GM23338 (cell line): ENCODE measurements around the gene FMO3. TPM values are rescaled to one million over a fixed set of nuclear protein-coding genes. Genes with fewer than 3 reads are reported as not detected.

Experiments used
- ATAC-seq: fragments of 200-7000 bp; cut with Tn5 transposase; 3 replicates; pipeline ENCODE4 v1.9.1; 2020
- DNase-seq: peaks from one replicate; pipeline ENCODE4 v3.0.0-alpha.2; 2015; ENCODE audit warnings: low spot score
- H2AFZ ChIP-seq: fragments of 200-600 bp; sonication (generic); 2 replicates; pipeline ENCODE4 v1.8.0; 2016; ENCODE audit warnings: antibody characterized with exemption, mild to moderate bottlenecking, moderate library complexity
- H3F3A ChIP-seq: fragments of 200-600 bp; sonication (generic); replicated peaks from 2 replicates; pipeline ENCODE4 v1.8.0; 2017; ENCODE audit warnings: antibody characterized with exemption, mixed run types, low read depth
- H3K27ac ChIP-seq: fragments of 200-600 bp; sonication (generic); 2 replicates; pipeline ENCODE4 v1.6.1; 2016; ENCODE audit warnings: low read depth
- H3K27me3 ChIP-seq: fragments of 200-600 bp; sonication (generic); 2 replicates; pipeline ENCODE4 v1.8.0; 2016; ENCODE audit warnings: mild to moderate bottlenecking, mixed run types, moderate library complexity; ENCODE audit not compliant: insufficient read depth
- H3K36me3 ChIP-seq: fragments of 200-600 bp; sonication (generic); 2 replicates; pipeline ENCODE4 v1.8.0; 2016; ENCODE audit warnings: mild to moderate bottlenecking; ENCODE audit not compliant: insufficient read depth
- H3K4me1 ChIP-seq: fragments of 200-600 bp; sonication (generic); 2 replicates; pipeline ENCODE4 v1.8.0; 2016; ENCODE audit warnings: mild to moderate bottlenecking, moderate library complexity; ENCODE audit not compliant: insufficient read depth
- H3K4me2 ChIP-seq: fragments of 200-600 bp; sonication (generic); 2 replicates; pipeline ENCODE4 v1.7.1; 2017; ENCODE audit warnings: mixed run types
- H3K4me3 ChIP-seq: fragments of 200-600 bp; sonication (generic); 2 replicates; pipeline ENCODE4 v1.6.1; 2016; ENCODE audit warnings: mixed run types
- H3K79me2 ChIP-seq: fragments of 200-600 bp; sonication (generic); replicated peaks from 2 replicates; pipeline ENCODE4 v1.8.0; 2017; ENCODE audit warnings: mild to moderate bottlenecking; ENCODE audit not compliant: insufficient read depth
- H3K9me2 ChIP-seq: fragments of 200-600 bp; sonication (generic); 2 replicates; pipeline ENCODE4 v1.8.0; 2017; ENCODE audit not compliant: insufficient read depth
- H4K20me1 ChIP-seq: fragments of 200-600 bp; sonication (generic); replicated peaks from 2 replicates; pipeline ENCODE4 v1.8.0; 2017; ENCODE audit warnings: mild to moderate bottlenecking; ENCODE audit not compliant: insufficient read depth
- H3K27ac Mint-ChIP-seq: 2 replicates; pipeline ENCODE4 v1.8.0; 2020; ENCODE audit warnings: inconsistent platforms, mild to moderate bottlenecking, moderate library complexity, mixed read lengths
- H3K27me3 Mint-ChIP-seq: 3 replicates; pipeline ENCODE4 v1.8.0; 2022; ENCODE audit warnings: low read depth, mild to moderate bottlenecking, moderate library complexity, mixed read lengths, inconsistent platforms; ENCODE audit not compliant: insufficient read depth, poor library complexity
- H3K36me3 Mint-ChIP-seq: 3 replicates; pipeline ENCODE4 v1.8.0; 2021; ENCODE audit warnings: low read depth, mild to moderate bottlenecking, inconsistent platforms, moderate library complexity, mixed read lengths
- H3K4me1 Mint-ChIP-seq: 3 replicates; pipeline ENCODE4 v1.8.0; 2020; ENCODE audit warnings: mild to moderate bottlenecking, inconsistent platforms, mixed read lengths
- H3K4me3 Mint-ChIP-seq: 3 replicates; pipeline ENCODE4 v1.8.0; 2021; ENCODE audit warnings: moderate library complexity, mild to moderate bottlenecking, inconsistent platforms, mixed read lengths
- H3K9me3 Mint-ChIP-seq: 3 replicates; pipeline ENCODE4 v1.8.0; 2020; ENCODE audit warnings: moderate library complexity, mild to moderate bottlenecking, inconsistent platforms, mixed read lengths
- CREB1 ChIP-seq: fragments of 250-450 bp; sonication (Bioruptor Pico); IDR thresholded peaks from 2 replicates; pipeline ENCODE4 v1.5.0; 2020; ENCODE audit warnings: low read depth, mild to moderate bottlenecking, moderate library complexity
- EZH2 ChIP-seq: fragments of 200-600 bp; sonication (generic); IDR thresholded peaks from one replicate; pipeline ENCODE4 v1.8.0; 2017; ENCODE audit warnings: antibody characterized with exemption, mild to moderate bottlenecking, low read depth; ENCODE audit not compliant: unreplicated experiment
- EZH2phosphoT487 ChIP-seq: fragments of 200-600 bp; sonication (generic); IDR thresholded peaks from one replicate; pipeline ENCODE4 v1.8.1; 2018; ENCODE audit warnings: antibody characterized with exemption; ENCODE audit not compliant: unreplicated experiment
- JUNB ChIP-seq: IDR thresholded peaks from one replicate; pipeline ENCODE4 v1.6.1; 2016; ENCODE audit warnings: antibody characterized with exemption; ENCODE audit not compliant: unreplicated experiment
- NANOG ChIP-seq: IDR thresholded peaks from 2 replicates; pipeline ENCODE4 v1.6.1; 2016; ENCODE audit warnings: antibody characterized with exemption, borderline replicate concordance
- POLR2AphosphoS5 ChIP-seq: IDR thresholded peaks from 2 replicates; pipeline ENCODE4 v1.6.1; 2016; ENCODE audit warnings: antibody characterized with exemption, low read depth
- STAT1 ChIP-seq: IDR thresholded peaks from one replicate; pipeline ENCODE4 v1.6.1; 2016; ENCODE audit warnings: antibody characterized with exemption; ENCODE audit not compliant: unreplicated experiment
- ZNF114 ChIP-seq: fragments of 250-450 bp; sonication (Bioruptor Pico); IDR thresholded peaks from 2 replicates; pipeline ENCODE4 v1.5.0; 2020; ENCODE audit warnings: mild to moderate bottlenecking, moderate library complexity
- polyA plus RNA-seq: library from polyadenylated mRNA; unstranded; fragments of >200 nt; fragmentation: Nextera tagmentation; extraction: Ambion mirVana; gene quantifications from 2 replicates; pipeline ENCODE4 v1.2.1, GENCODE V29; 2016
- total RNA-seq: library from RNA; depleted of rRNA; stranded (reverse); fragments of >200 nt; shearing (Covaris generic); gene quantifications from 2 replicates; pipeline ENCODE4 v1.2.3, GENCODE V29; 2014
- TF ChIP-seq, protein P1 (sequence below): IDR thresholded peaks from one replicate; pipeline ENCODE4 v1.6.1; 2018; ENCODE audit warnings: antibody characterized with exemption; ENCODE audit not compliant: unreplicated experiment
- TF ChIP-seq, protein P2 (sequence below), 2 experiments: fragments of 200-600 bp in 1 of 2; sonication (generic) in 1 of 2; conservative IDR thresholded peaks; 2 replicates each; pipeline versions ENCODE4 v1.5.1 to v1.6.1; 2016 to 2017; ENCODE audit warnings: antibody characterized with exemption in 2 of 2, low read depth in 2 of 2, mild to moderate bottlenecking in 2 of 2, moderate library complexity in 1 of 2
- TF ChIP-seq, protein P3 (sequence below): fragments of 250-450 bp; sonication (Bioruptor Pico); IDR thresholded peaks from 2 replicates; pipeline ENCODE4 v1.5.0; 2020; ENCODE audit warnings: mild to moderate bottlenecking, moderate library complexity

The FMO3 gene
- total and polyA plus RNA-seq, 2 experiments from 2014 or later = 0.26 TPM; not detected in 1

DNA sequence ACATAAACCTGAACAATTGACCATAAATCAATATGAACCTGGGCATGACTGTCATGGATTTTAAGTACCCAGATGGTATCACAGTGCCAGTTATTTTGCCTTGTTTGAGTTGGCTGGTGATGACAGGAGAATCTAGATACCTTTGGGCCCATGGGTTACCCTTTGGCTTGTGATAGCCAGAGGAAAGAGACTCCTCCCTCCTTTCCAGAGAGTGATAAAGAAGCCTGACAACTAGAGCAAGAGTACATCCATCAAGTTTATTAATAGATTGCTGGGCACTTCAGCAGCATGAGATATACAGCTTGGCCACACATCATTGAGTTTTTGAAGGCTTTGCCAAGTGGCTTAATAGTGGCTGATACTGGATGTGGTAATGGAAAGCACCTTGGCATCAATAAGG lies 6.6 kb upstream of the FMO3 start:
- TF ChIP-seq JUNB (no peak), EZH2phosphoT487 (no peak), ZNF114 (no peak), EZH2 (no peak), STAT1 (no peak), CREB1 (no peak), NANOG (no peak), POLR2AphosphoS5 (no peak)
- TF ChIP-seq, protein P1, sequence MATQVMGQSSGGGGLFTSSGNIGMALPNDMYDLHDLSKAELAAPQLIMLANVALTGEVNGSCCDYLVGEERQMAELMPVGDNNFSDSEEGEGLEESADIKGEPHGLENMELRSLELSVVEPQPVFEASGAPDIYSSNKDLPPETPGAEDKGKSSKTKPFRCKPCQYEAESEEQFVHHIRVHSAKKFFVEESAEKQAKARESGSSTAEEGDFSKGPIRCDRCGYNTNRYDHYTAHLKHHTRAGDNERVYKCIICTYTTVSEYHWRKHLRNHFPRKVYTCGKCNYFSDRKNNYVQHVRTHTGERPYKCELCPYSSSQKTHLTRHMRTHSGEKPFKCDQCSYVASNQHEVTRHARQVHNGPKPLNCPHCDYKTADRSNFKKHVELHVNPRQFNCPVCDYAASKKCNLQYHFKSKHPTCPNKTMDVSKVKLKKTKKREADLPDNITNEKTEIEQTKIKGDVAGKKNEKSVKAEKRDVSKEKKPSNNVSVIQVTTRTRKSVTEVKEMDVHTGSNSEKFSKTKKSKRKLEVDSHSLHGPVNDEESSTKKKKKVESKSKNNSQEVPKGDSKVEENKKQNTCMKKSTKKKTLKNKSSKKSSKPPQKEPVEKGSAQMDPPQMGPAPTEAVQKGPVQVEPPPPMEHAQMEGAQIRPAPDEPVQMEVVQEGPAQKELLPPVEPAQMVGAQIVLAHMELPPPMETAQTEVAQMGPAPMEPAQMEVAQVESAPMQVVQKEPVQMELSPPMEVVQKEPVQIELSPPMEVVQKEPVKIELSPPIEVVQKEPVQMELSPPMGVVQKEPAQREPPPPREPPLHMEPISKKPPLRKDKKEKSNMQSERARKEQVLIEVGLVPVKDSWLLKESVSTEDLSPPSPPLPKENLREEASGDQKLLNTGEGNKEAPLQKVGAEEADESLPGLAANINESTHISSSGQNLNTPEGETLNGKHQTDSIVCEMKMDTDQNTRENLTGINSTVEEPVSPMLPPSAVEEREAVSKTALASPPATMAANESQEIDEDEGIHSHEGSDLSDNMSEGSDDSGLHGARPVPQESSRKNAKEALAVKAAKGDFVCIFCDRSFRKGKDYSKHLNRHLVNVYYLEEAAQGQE = no peak
- TF ChIP-seq, protein P2, sequence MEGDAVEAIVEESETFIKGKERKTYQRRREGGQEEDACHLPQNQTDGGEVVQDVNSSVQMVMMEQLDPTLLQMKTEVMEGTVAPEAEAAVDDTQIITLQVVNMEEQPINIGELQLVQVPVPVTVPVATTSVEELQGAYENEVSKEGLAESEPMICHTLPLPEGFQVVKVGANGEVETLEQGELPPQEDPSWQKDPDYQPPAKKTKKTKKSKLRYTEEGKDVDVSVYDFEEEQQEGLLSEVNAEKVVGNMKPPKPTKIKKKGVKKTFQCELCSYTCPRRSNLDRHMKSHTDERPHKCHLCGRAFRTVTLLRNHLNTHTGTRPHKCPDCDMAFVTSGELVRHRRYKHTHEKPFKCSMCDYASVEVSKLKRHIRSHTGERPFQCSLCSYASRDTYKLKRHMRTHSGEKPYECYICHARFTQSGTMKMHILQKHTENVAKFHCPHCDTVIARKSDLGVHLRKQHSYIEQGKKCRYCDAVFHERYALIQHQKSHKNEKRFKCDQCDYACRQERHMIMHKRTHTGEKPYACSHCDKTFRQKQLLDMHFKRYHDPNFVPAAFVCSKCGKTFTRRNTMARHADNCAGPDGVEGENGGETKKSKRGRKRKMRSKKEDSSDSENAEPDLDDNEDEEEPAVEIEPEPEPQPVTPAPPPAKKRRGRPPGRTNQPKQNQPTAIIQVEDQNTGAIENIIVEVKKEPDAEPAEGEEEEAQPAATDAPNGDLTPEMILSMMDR (conservative IDR thresholded peaks at IDR 0.05; ENCODE audit: low read depth in 2 of 2) = no peak
- TF ChIP-seq, protein P3, sequence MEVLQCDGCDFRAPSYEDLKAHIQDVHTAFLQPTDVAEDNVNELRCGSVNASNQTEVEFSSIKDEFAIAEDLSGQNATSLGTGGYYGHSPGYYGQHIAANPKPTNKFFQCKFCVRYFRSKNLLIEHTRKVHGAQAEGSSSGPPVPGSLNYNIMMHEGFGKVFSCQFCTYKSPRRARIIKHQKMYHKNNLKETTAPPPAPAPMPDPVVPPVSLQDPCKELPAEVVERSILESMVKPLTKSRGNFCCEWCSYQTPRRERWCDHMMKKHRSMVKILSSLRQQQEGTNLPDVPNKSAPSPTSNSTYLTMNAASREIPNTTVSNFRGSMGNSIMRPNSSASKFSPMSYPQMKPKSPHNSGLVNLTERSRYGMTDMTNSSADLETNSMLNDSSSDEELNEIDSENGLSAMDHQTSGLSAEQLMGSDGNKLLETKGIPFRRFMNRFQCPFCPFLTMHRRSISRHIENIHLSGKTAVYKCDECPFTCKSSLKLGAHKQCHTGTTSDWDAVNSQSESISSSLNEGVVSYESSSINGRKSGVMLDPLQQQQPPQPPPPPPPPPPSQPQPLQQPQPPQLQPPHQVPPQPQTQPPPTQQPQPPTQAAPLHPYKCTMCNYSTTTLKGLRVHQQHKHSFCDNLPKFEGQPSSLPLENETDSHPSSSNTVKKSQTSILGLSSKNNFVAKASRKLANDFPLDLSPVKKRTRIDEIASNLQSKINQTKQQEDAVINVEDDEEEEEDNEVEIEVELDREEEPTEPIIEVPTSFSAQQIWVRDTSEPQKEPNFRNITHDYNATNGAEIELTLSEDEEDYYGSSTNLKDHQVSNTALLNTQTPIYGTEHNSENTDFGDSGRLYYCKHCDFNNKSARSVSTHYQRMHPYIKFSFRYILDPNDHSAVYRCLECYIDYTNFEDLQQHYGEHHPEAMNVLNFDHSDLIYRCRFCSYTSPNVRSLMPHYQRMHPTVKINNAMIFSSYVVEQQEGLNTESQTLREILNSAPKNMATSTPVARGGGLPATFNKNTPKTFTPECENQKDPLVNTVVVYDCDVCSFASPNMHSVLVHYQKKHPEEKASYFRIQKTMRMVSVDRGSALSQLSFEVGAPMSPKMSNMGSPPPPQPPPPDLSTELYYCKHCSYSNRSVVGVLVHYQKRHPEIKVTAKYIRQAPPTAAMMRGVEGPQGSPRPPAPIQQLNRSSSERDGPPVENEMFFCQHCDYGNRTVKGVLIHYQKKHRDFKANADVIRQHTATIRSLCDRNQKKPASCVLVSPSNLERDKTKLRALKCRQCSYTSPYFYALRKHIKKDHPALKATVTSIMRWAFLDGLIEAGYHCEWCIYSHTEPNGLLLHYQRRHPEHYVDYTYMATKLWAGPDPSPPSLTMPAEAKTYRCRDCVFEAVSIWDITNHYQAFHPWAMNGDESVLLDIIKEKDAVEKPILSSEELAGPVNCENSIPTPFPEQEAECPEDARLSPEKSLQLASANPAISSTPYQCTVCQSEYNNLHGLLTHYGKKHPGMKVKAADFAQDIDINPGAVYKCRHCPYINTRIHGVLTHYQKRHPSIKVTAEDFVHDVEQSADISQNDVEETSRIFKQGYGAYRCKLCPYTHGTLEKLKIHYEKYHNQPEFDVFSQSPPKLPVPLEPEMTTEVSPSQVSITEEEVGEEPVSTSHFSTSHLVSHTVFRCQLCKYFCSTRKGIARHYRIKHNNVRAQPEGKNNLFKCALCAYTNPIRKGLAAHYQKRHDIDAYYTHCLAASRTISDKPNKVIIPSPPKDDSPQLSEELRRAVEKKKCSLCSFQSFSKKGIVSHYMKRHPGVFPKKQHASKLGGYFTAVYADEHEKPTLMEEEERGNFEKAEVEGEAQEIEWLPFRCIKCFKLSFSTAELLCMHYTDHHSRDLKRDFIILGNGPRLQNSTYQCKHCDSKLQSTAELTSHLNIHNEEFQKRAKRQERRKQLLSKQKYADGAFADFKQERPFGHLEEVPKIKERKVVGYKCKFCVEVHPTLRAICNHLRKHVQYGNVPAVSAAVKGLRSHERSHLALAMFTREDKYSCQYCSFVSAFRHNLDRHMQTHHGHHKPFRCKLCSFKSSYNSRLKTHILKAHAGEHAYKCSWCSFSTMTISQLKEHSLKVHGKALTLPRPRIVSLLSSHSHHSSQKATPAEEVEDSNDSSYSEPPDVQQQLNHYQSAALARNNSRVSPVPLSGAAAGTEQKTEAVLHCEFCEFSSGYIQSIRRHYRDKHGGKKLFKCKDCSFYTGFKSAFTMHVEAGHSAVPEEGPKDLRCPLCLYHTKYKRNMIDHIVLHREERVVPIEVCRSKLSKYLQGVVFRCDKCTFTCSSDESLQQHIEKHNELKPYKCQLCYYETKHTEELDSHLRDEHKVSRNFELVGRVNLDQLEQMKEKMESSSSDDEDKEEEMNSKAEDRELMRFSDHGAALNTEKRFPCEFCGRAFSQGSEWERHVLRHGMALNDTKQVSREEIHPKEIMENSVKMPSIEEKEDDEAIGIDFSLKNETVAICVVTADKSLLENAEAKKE = no peak
- no peaks in the 10 kb centered on the region for H3K9me3 Mint-ChIP-seq

More for the DNA sequence above, 6.6 kb upstream of the FMO3 start:
- ATAC-seq (no peak), DNase-seq (no peak)
- H3K36me3 ChIP-seq = no peaks in the 10 kb centered on the region
- no peaks in the 10 kb centered on the region for H3K27me3 ChIP-seq
- no peaks in the 10 kb centered on the region for H3K79me2 ChIP-seq
- H3K27ac ChIP-seq = no peak overlapping the region
- no peaks in the 10 kb centered on the region for H3K9me2 ChIP-seq
- H3F3A ChIP-seq = no peaks in the 10 kb centered on the region
- Mint-ChIP-seq H3K4me3 (no peak overlapping the region), H3K27me3 (peaks cover 1% of the 10 kb centered on the region), H3K36me3 (no peaks in the 10 kb centered on the region), H3K4me1 (peaks cover 4% of the 10 kb centered on the region; the same call in 2 of the 3 replicates), H3K27ac (no peak overlapping the region)
- H3K4me1 ChIP-seq = no peaks in the 10 kb centered on the region
- no peak overlapping the region for H2AFZ ChIP-seq
- H3K4me3 ChIP-seq = no peak overlapping the region
- no peak overlapping the region for H3K4me2 ChIP-seq
- no peaks in the 10 kb centered on the region for H4K20me1 ChIP-seq
